ENCODE data around the gene COL25A1.

DNA sequence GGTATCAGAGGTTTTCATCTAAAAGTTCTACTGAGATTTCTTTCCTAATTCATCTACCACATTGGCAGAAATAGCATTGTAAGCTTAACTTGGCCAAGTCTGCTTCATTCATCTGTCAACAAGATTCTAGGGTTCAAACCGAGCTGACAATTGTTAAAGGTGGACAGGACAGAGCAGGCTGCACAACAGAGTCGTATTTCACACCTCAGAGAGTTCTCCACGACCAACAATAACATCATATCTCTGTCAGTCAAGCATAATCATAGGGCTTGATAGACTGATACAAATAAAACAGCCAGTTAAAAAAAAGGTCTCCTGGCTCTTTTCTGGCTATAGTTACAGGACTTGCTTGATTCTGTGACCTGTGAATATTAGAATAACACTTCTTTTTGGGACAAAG, 259.2 kb downstream of the COL25A1 start:
- TF ChIP-seq, protein P1, sequence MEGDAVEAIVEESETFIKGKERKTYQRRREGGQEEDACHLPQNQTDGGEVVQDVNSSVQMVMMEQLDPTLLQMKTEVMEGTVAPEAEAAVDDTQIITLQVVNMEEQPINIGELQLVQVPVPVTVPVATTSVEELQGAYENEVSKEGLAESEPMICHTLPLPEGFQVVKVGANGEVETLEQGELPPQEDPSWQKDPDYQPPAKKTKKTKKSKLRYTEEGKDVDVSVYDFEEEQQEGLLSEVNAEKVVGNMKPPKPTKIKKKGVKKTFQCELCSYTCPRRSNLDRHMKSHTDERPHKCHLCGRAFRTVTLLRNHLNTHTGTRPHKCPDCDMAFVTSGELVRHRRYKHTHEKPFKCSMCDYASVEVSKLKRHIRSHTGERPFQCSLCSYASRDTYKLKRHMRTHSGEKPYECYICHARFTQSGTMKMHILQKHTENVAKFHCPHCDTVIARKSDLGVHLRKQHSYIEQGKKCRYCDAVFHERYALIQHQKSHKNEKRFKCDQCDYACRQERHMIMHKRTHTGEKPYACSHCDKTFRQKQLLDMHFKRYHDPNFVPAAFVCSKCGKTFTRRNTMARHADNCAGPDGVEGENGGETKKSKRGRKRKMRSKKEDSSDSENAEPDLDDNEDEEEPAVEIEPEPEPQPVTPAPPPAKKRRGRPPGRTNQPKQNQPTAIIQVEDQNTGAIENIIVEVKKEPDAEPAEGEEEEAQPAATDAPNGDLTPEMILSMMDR (IDR thresholded peaks at IDR 0.05), result no peak
- TF ChIP-seq POLR2A (IDR thresholded peaks at IDR 0.05), result no peak

Measured in heart left ventricle (tissue), 13 donors.